Measurements from ENCODE around the gene DYNLT2.
A peak's percentile ranks its signal among the peaks of the same experiment; 100 is the strongest.

The DYNLT2 gene, protein sequence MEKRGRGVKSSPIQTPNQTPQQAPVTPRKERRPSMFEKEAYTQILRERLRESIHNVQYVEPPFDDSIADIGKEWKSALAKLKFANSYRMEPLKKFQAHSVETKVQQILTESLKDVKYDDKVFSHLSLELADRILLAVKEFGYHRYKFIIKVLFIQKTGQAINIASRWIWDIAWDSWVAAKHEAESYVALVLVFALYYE

DNA sequence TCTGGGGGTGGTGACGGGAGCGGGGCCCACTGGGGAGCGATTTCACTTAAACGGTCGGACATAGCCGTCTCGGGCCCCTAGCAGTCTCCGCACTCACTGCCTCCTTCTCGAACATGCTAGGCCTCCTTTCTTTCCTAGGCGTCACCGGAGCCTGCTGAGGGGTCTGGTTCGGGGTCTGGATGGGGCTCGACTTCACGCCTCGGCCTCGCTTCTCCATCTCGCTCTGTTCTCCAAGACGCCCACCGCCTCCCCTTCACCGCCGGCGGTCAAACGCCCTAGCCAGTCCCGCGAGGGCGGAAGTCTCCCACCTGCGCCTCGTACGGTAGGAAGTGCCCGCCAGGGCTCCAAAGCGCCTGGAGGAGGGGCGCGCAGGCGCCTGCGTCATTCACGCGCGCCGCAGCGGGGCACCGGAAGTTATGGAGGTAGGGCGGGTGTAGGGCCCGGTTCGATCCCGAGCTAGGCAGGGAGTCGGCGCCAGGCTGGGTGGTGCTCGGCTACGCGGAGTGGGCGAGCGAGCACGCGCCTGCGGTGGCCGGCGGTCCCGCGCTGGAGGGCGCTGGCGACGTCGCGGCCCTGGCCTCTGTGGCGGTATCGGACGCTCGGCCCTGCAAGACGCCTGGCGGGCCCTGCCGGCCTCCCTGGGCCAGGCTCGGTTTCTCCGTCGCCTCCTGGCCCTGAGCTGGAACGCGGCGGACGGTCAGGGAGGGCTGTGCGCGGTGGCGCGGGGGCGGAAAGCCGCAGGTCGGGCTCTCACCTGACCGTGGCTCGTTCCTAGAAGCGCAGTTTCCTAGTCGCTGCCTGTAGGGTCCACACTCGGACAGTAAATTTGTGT lies at the start of gene DYNLT2, which contains the start of gene ERMARD:
TSS of gene DYNLT2 (minus strand) at position 331 of the 832 bp plus-strand sequence. CDS start at position 217, 114 bp downstream.
TSS of gene ERMARD (plus strand) at position 381 of the 832 bp plus-strand sequence. CDS start at position 417, 36 bp downstream.
- peaks cover 6% of the 10 kb centered on the region for H3K4me1 Mint-ChIP-seq
- ATAC-seq (ENCODE audit: low read depth) = peak; percentile 93
- peak within 1 kb of the TSS; percentile 98 for H3K27ac Mint-ChIP-seq
- peak; percentile 92 to 94 for DNase-seq (ENCODE audit: low spot score in 2 of 2)
- peaks cover 7% of the 10 kb centered on the region for H3K9me3 Mint-ChIP-seq
- peak within 1 kb of the TSS; percentile 93 for H3K4me3 Mint-ChIP-seq
- H3K36me3 Mint-ChIP-seq = peaks cover 11% of the 10 kb centered on the region
- H3K27me3 Mint-ChIP-seq = no peaks in the 10 kb centered on the region

DNA sequence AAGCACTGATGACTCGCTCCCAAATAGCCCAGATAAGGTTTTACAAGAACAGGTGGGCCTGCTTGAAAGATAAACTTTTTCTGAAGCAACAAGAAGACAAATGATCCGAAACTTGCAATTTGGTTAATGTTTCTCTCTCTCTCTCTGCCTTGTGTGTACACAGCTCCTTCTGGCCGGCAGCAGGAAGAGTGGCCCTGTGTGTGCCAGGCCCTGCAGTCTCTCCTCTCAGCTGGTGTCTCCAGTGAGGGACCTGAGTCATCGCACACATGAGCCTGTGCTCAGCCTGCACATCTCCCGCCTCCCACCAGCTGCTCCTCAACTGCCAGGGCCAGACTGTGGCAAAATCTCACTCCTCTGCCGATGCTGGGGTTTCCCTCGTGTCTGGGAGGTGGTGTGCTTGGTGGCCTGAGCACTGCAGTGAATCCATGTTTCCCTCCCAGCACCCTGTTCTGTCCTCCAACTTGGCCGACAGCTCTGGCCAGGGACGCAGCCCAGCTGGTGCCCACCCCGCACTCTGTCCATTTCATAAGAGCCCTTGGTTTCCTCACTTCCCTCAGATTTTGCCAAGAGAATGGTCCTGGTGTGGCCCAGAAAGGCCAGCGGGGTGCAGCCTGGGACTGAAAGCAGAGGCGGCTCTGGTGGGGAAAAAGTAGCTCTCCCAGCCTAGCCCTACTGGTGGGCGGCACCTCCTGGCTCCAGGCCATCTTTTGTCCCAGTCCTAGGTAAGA lies 49.5 kb upstream of the DYNLT2 start:
- H3K9me3 Mint-ChIP-seq = no peaks in the 10 kb centered on the region
- no peak for ATAC-seq (ENCODE audit: low read depth)
- peaks cover 26% of the 10 kb centered on the region for H3K27me3 Mint-ChIP-seq
- H3K36me3 Mint-ChIP-seq = no peaks in the 10 kb centered on the region
- H3K4me1 Mint-ChIP-seq = peaks cover 22% of the 10 kb centered on the region
- no peak overlapping the region for H3K27ac Mint-ChIP-seq
- no peak for DNase-seq (ENCODE audit: low spot score in 2 of 2)
- no peak overlapping the region for H3K4me3 Mint-ChIP-seq

- DNase-seq (ENCODE audit: low spot score in 2 of 2) (no peak), ATAC-seq (ENCODE audit: low read depth) (no peak)
- no peak overlapping the region for H3K27ac Mint-ChIP-seq
- H3K9me3 Mint-ChIP-seq = no peaks in the 10 kb centered on the region
- H3K4me3 Mint-ChIP-seq = no peak overlapping the region
- peaks cover 17% of the 10 kb centered on the region for H3K4me1 Mint-ChIP-seq
- H3K36me3 Mint-ChIP-seq = no peaks in the 10 kb centered on the region
- peaks cover 20% of the 10 kb centered on the region for H3K27me3 Mint-ChIP-seq
Measured at GRCh38 chr6:169800116-169800667, 48.8 kb upstream of the DYNLT2 start.

- peaks cover 15% of the 10 kb centered on the region for H3K4me1 Mint-ChIP-seq
- ATAC-seq (ENCODE audit: low read depth) = no peak
- no peaks in the 10 kb centered on the region for H3K36me3 Mint-ChIP-seq
- H3K4me3 Mint-ChIP-seq = no peak overlapping the region
- no peak for DNase-seq (ENCODE audit: low spot score in 2 of 2)
- H3K27me3 Mint-ChIP-seq = peaks cover 13% of the 10 kb centered on the region
- H3K27ac Mint-ChIP-seq = no peak overlapping the region
- H3K9me3 Mint-ChIP-seq = no peaks in the 10 kb centered on the region
Measured at GRCh38 chr6:169799474-169799926, 48.1 kb upstream of the DYNLT2 start.

DNA sequence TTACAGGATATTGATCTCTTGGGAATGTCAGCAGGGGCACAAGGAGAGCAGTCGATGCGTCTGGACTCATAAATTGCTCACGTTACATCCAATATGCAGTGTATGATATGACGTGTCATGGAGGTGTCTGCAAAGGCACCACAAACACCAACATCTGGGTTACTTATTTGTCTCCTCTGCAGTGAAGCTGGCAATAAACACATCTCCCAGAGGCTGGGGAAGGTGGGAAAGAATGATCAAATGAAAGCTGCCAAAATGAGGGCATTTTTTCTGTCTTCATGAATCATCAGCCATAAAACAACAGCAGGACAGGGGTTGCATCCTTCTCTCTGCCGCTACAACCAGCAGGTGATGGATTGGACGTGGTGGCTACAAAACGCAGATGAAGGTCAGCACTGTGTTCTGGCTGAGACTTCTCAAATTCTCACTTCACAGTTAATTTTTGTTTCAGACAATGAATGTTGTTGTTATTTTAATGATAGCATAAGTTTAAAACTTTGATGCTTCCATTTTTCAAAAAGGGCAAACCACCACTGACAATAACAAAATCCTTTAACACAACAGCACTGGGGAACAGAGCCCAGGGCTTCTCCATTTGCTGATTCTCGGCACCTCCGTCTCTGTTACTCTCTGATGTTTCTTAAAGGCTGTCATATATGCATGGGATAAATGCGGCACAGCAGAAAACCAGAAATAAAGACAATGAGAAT lies 47.5 kb upstream of the DYNLT2 start:
- DNase-seq (ENCODE audit: low spot score in 2 of 2) (no peak), ATAC-seq (ENCODE audit: low read depth) (no peak)
- Mint-ChIP-seq H3K27me3 (peaks cover 8% of the 10 kb centered on the region), H3K27ac (no peak overlapping the region), H3K4me1 (peaks cover 12% of the 10 kb centered on the region), H3K4me3 (no peak overlapping the region), H3K9me3 (no peaks in the 10 kb centered on the region), H3K36me3 (no peaks in the 10 kb centered on the region)

- Mint-ChIP-seq H3K27ac (no peak overlapping the region), H3K36me3 (no peaks in the 10 kb centered on the region), H3K4me1 (peaks cover 2% of the 10 kb centered on the region), H3K9me3 (no peaks in the 10 kb centered on the region), H3K27me3 (peaks cover 14% of the 10 kb centered on the region), H3K4me3 (no peak overlapping the region)
- DNase-seq (ENCODE audit: low spot score in 2 of 2) (no peak), ATAC-seq (ENCODE audit: low read depth) (no peak)
Measured at GRCh38 chr6:169795196-169795595, 43.8 kb upstream of the DYNLT2 start.

GRCh38 chr6:169794317-169795055 lies 43.1 kb upstream of the DYNLT2 start:
- Mint-ChIP-seq H3K36me3 (no peaks in the 10 kb centered on the region), H3K27me3 (peaks cover 14% of the 10 kb centered on the region), H3K4me3 (no peak overlapping the region), H3K4me1 (peaks cover 9% of the 10 kb centered on the region), H3K27ac (no peak overlapping the region), H3K9me3 (no peaks in the 10 kb centered on the region)
- ATAC-seq (ENCODE audit: low read depth) (no peak), DNase-seq (ENCODE audit: low spot score in 2 of 2) (no peak)

GRCh38 chr6:169793408-169793807 lies 42.0 kb upstream of the DYNLT2 start:
- no peaks in the 10 kb centered on the region for H3K9me3 Mint-ChIP-seq
- DNase-seq (ENCODE audit: low spot score in 2 of 2) (no peak), ATAC-seq (ENCODE audit: low read depth) (no peak)
- H3K4me1 Mint-ChIP-seq = peaks cover 9% of the 10 kb centered on the region
- peaks cover 10% of the 10 kb centered on the region for H3K27me3 Mint-ChIP-seq
- no peak overlapping the region for H3K4me3 Mint-ChIP-seq
- no peak overlapping the region for H3K27ac Mint-ChIP-seq
- H3K36me3 Mint-ChIP-seq = no peaks in the 10 kb centered on the region

DNA sequence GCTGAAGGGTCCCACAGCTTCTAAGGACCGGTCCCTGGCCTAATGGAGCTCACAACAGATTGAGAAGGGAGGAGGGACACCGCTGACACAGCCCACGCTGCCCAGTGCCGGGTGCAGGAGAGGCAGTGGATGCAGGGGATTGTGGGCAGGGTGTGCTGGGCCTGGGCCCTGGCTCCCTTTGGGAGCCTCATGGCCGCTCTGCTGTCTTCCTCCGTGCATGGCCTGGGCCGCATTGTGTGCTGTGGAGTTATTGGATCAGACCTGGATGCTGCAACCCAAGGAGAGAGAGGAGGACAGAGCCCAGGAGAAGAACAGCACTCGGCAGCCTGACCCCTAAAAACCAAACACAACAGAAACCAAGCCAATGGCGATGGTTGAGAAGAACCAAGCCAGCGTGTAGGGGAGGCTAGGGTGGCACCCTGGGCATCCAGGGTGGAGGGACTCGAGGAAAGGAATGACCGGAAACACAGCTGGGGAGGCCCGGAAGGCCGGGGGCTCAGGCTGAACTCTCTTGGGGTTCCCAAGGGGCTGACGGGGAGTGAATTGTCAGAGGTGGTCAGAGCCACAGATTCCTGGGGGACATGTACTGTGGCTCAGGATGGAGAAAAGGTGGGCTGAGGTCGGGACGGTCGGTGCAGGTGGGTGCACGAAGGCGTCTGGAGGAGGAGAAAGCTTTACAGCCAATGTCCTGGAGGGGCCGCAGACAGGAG lies 41.1 kb upstream of the DYNLT2 start:
- H3K4me1 Mint-ChIP-seq = peaks cover 9% of the 10 kb centered on the region
- no peaks in the 10 kb centered on the region for H3K9me3 Mint-ChIP-seq
- H3K36me3 Mint-ChIP-seq = no peaks in the 10 kb centered on the region
- H3K27ac Mint-ChIP-seq = no peak overlapping the region
- DNase-seq (ENCODE audit: low spot score in 2 of 2) (no peak), ATAC-seq (ENCODE audit: low read depth) (no peak)
- H3K27me3 Mint-ChIP-seq = peaks cover 10% of the 10 kb centered on the region
- no peak overlapping the region for H3K4me3 Mint-ChIP-seq

DNA sequence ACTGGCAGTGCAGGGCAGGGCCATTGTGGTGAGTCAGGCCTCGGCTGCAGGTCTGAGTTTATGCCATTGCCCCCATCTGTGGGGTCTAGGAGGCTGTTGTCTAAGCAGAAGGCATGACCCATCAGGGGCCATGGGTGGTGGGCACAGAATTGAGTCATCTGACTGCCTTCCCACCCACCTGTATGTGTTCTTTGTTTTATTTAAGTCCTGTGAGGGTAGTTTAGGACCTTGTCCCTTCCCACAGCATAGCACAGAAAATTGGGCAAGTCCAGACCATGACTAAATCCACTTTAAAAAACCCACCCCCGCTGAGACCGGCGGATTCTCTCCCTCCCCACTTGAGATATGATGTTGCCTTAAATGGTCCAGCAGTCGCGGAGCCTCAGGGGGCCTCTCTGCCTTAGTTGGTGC lies 40.4 kb upstream of the DYNLT2 start:
- no peaks in the 10 kb centered on the region for H3K9me3 Mint-ChIP-seq
- ATAC-seq (ENCODE audit: low read depth) (no peak), DNase-seq (ENCODE audit: low spot score in 2 of 2) (no peak)
- no peaks in the 10 kb centered on the region for H3K36me3 Mint-ChIP-seq
- no peak overlapping the region for H3K27ac Mint-ChIP-seq
- no peak overlapping the region for H3K4me3 Mint-ChIP-seq
- peaks cover 10% of the 10 kb centered on the region for H3K27me3 Mint-ChIP-seq
- peaks cover 9% of the 10 kb centered on the region for H3K4me1 Mint-ChIP-seq

GRCh38 chr6:169789944-169790927 lies 38.9 kb upstream of the DYNLT2 start:
- peak; percentile 65 to 75 for DNase-seq (ENCODE audit: low spot score in 2 of 2)
- H3K27me3 Mint-ChIP-seq = peaks cover 10% of the 10 kb centered on the region

More at GRCh38 chr6:169789944-169790927, 38.9 kb upstream of the DYNLT2 start:
- Mint-ChIP-seq H3K9me3 (no peaks in the 10 kb centered on the region), H3K36me3 (no peaks in the 10 kb centered on the region), H3K4me3 (peak overlapping the region; percentile 84), H3K4me1 (peaks cover 9% of the 10 kb centered on the region), H3K27ac (no peak overlapping the region)
- peak; percentile 97 for ATAC-seq (ENCODE audit: low read depth)
